A673 (cell line): ENCODE results near the gene IGF1. TPM values are rescaled to one million over a fixed set of nuclear protein-coding genes. Genes with fewer than 3 reads are reported as not detected.
"Not testable (repeated sequence)": the region's sequence is repeated elsewhere in the genome, so short reads cannot be mapped to it uniquely, and the experiment has no call there.

Experiments used
- BruUV-seq: library from RNA; stranded (reverse); fragments of 400-500 nt; replicated peaks from 2 replicates; lab custom pipeline; 2021; lab: Mats Ljungman, UMichigan
- CTCF ChIA-PET: fragments of 300-600 bp; sonication (Branson Sonifier 250); formaldehyde crosslinking; loops from one replicate; lab custom pipeline; 2022; ENCODE audit warnings: antibody characterized with exemption; lab: Charles Lee
- POLR2A ChIA-PET: fragments of 300-600 bp; sonication (Branson Sonifier 250); formaldehyde crosslinking; loops from one replicate; lab custom pipeline; 2022; ENCODE audit warnings: antibody characterized with exemption; ENCODE audit not compliant: low non-redundant PET; lab: Charles Lee
- DNase-seq: peaks from one replicate; pipeline ENCODE4 v3.0.0-alpha.2; 2015; ENCODE audit warnings: low spot score
- H3K27ac ChIP-seq: fragments of 200-600 bp; sonication (generic); 2 replicates; pipeline ENCODE4 v1.5.1; 2016; ENCODE audit warnings: mixed run types, low read depth, mild to moderate bottlenecking, mixed read lengths, antibody characterized with exemption, low read length; ENCODE audit not compliant: poor library complexity, severe bottlenecking
- H3K27me3 ChIP-seq: fragments of 200-600 bp; sonication (generic); replicated peaks from 2 replicates; pipeline ENCODE4 v1.6.1; 2017; ENCODE audit warnings: mixed run types, low read depth, mild to moderate bottlenecking, mixed read lengths, antibody characterized with exemption, low read length; ENCODE audit not compliant: insufficient read depth, poor library complexity
- H3K36me3 ChIP-seq: fragments of 200-600 bp; sonication (generic); 2 replicates; pipeline ENCODE4 v1.6.1; 2016; ENCODE audit warnings: mixed run types, mild to moderate bottlenecking, mixed read lengths, antibody characterized with exemption, low read length; ENCODE audit not compliant: insufficient read depth, poor library complexity, severe bottlenecking
- H3K4me1 ChIP-seq: fragments of 200-600 bp; sonication (generic); 2 replicates; pipeline ENCODE4 v1.6.1; 2017; ENCODE audit warnings: mixed run types, mild to moderate bottlenecking, mixed read lengths, antibody characterized with exemption, low read length; ENCODE audit not compliant: insufficient read depth, poor library complexity, severe bottlenecking
- H3K4me3 ChIP-seq: fragments of 200-600 bp; sonication (generic); 2 replicates; pipeline ENCODE4 v1.5.1; 2016; ENCODE audit warnings: low read depth, mixed run types, mild to moderate bottlenecking, mixed read lengths, low read length; ENCODE audit not compliant: poor library complexity, severe bottlenecking
- H3K9me3 ChIP-seq: fragments of 200-600 bp; sonication (generic); 2 replicates; pipeline ENCODE4 v1.6.1; 2016; ENCODE audit warnings: mixed run types, low read depth, mild to moderate bottlenecking, mixed read lengths, antibody characterized with exemption, low read length; ENCODE audit not compliant: poor library complexity, severe bottlenecking
- CTCF ChIP-seq: fragments of 300-800, 200-600 bp; sonication (generic); conservative IDR thresholded peaks from 2 replicates; pipeline ENCODE4 v1.5.1; 2017; ENCODE audit warnings: low read depth, mild to moderate bottlenecking, antibody characterized with exemption, low read length, moderate library complexity, mixed read lengths
- EZH2 ChIP-seq: fragments of 200-600 bp; sonication (generic); IDR thresholded peaks from 2 replicates; pipeline ENCODE4 v1.6.1; 2017; ENCODE audit warnings: borderline replicate concordance, low read depth, mild to moderate bottlenecking, mixed read lengths, antibody characterized with exemption, low read length; ENCODE audit not compliant: poor library complexity, severe bottlenecking
- intact Hi-C: fragments of 100-400 bp; cut with micrococcal nuclease; formaldehyde crosslinking; loops from one replicate; pipeline ENCODE4 v1.10.0; 2022; ENCODE audit not compliant: unreplicated experiment
- total RNA-seq: library from RNA; stranded (reverse); gene quantifications from 2 replicates; pipeline ENCODE4 v1.2.3, GENCODE V29; 2021

IGF1 gene
- total RNA-seq, 1 experiment from 2014 or later, result 16.4 TPM

GRCh38 chr12:102365365-102365764 is 115.0 kb downstream of the IGF1 start:
- Histone ChIP-seq H3K9me3 (no peaks in the 10 kb centered on the region), H3K36me3 (no peaks in the 10 kb centered on the region), H3K27ac (no peak overlapping the region), H3K27me3 (no peaks in the 10 kb centered on the region), H3K4me1 (no peaks in the 10 kb centered on the region), H3K4me3 (no peak overlapping the region)
- POLR2A ChIA-PET, result no interaction called here
- intact Hi-C loops, result no loop called here
- CTCF ChIA-PET, result no interaction called here
- TF ChIP-seq CTCF (no peak), EZH2 (no peak)
- DNase-seq, result no peak
- BruUV-seq, result no TSS peak

- ChIA-PET CTCF (no interaction called here), POLR2A (no interaction called here)
- Histone ChIP-seq H3K27me3 (peaks cover 3% of the 10 kb centered on the region), H3K36me3 (no peaks in the 10 kb centered on the region), H3K4me3 (no peak overlapping the region), H3K4me1 (no peaks in the 10 kb centered on the region), H3K27ac (no peak overlapping the region), H3K9me3 (no peaks in the 10 kb centered on the region)
- DNase-seq, result no peak
- no TSS peak for BruUV-seq
- TF ChIP-seq EZH2 (no peak), CTCF (no peak)
- intact Hi-C loops, result no loop called here
Measured at GRCh38 chr12:102364709-102365108, 115.7 kb downstream of the IGF1 start.

GRCh38 chr12:102356690-102357089 is 123.7 kb downstream of the IGF1 start:
- Histone ChIP-seq H3K27ac (no peak overlapping the region), H3K27me3 (peaks cover 3% of the 10 kb centered on the region), H3K4me3 (no peak overlapping the region), H3K4me1 (no peaks in the 10 kb centered on the region), H3K36me3 (no peaks in the 10 kb centered on the region), H3K9me3 (no peaks in the 10 kb centered on the region)
- TF ChIP-seq EZH2 (no peak), CTCF (no peak)
- BruUV-seq, result no TSS peak
- ChIA-PET CTCF (no interaction called here), POLR2A (no interaction called here)
- DNase-seq, result no peak
- intact Hi-C loops, result no loop called here

- POLR2A ChIA-PET, H3K9me3 ChIP-seq, H3K36me3 ChIP-seq, BruUV-seq, H3K4me3 ChIP-seq, DNase-seq, intact Hi-C loops, CTCF ChIA-PET, H3K27ac ChIP-seq, H3K27me3 ChIP-seq, H3K4me1 ChIP-seq: not testable (repeated sequence)
Measured at GRCh38 chr12:102354281-102354680, 126.1 kb downstream of the IGF1 start.
